ENCODE measurements around the gene FBXO36. TPM values are rescaled to one million over a fixed set of nuclear protein-coding genes. Genes with fewer than 3 reads are reported as not detected.

Gene FBXO36
- total RNA-seq, 1 donor from 2014 or later, result 0.72 TPM

- no peak for DNase-seq (ENCODE audit: low spot score)
These were observed 47.6 kb downstream of the FBXO36 start for GRCh38 chr2:229969921-229970320.

GRCh38 chr2:229970406-229970805 is 48.1 kb downstream of the FBXO36 start:
- DNase-seq (ENCODE audit: low spot score), result no peak

GRCh38 chr2:229971298-229971790 is 49.0 kb downstream of the FBXO36 start:
- DNase-seq (ENCODE audit: low spot score), result no peak

GRCh38 chr2:229974266-229974665 is 52.0 kb downstream of the FBXO36 start:
- peak; percentile 61 for DNase-seq (ENCODE audit: low spot score)

GRCh38 chr2:229980431-229981184 is 58.3 kb downstream of the FBXO36 start:
- peak; percentile 75 for DNase-seq (ENCODE audit: low spot score)

GRCh38 chr2:229993236-229993635 is 70.9 kb downstream of the FBXO36 start:
- DNase-seq (ENCODE audit: low spot score), result no peak

- DNase-seq (ENCODE audit: low spot score), result no peak
These were observed 74.0 kb downstream of the FBXO36 start for GRCh38 chr2:229996320-229996719.

- no peak for DNase-seq (ENCODE audit: low spot score)
These were observed 75.3 kb downstream of the FBXO36 start for GRCh38 chr2:229997565-229997964.

- no peak for DNase-seq (ENCODE audit: low spot score)
These were observed 78.0 kb downstream of the FBXO36 start for GRCh38 chr2:230000118-230000841.

GRCh38 chr2:230007931-230008707 is 85.8 kb downstream of the FBXO36 start:
- peak; percentile 50 for DNase-seq (ENCODE audit: low spot score)

- DNase-seq (ENCODE audit: low spot score), result no peak
These were observed 86.4 kb downstream of the FBXO36 start for GRCh38 chr2:230008708-230009066.

- DNase-seq (ENCODE audit: low spot score), result no peak
These were observed 88.2 kb downstream of the FBXO36 start for GRCh38 chr2:230010501-230010900.

GRCh38 chr2:230011617-230012016 is 89.3 kb downstream of the FBXO36 start:
- no peak for DNase-seq (ENCODE audit: low spot score)

GRCh38 chr2:230012267-230012884 is 90.1 kb downstream of the FBXO36 start:
- DNase-seq (ENCODE audit: low spot score), result no peak

- no peak for DNase-seq (ENCODE audit: low spot score)
These were observed 94.5 kb downstream of the FBXO36 start for GRCh38 chr2:230016844-230017243.

GRCh38 chr2:230018153-230018552 is 95.8 kb downstream of the FBXO36 start:
- no peak for DNase-seq (ENCODE audit: low spot score)

- no peak for DNase-seq (ENCODE audit: low spot score)
These were observed 97.4 kb downstream of the FBXO36 start for GRCh38 chr2:230019742-230020141.

GRCh38 chr2:230023313-230023712 is 101.0 kb downstream of the FBXO36 start:
- DNase-seq (ENCODE audit: low spot score), result no peak

- no peak for DNase-seq (ENCODE audit: low spot score)
These were observed 119.9 kb downstream of the FBXO36 start for GRCh38 chr2:230042195-230042594.

GRCh38 chr2:230043025-230043424 is 120.7 kb downstream of the FBXO36 start:
- no peak for DNase-seq (ENCODE audit: low spot score)

GRCh38 chr2:230043461-230043860 is 121.2 kb downstream of the FBXO36 start:
- DNase-seq (ENCODE audit: low spot score), result no peak

GRCh38 chr2:230046491-230046890 is 124.2 kb downstream of the FBXO36 start:
- no peak for DNase-seq (ENCODE audit: low spot score)
